GM23338 (cell line): Measurements from ENCODE around the gene FAM32A. TPM values are rescaled to one million over a fixed set of nuclear protein-coding genes. Genes with fewer than 3 reads are reported as not detected.

ENCODE experiments used
- ATAC-seq: fragments of 200-7000 bp; cut with Tn5 transposase; 3 replicates; pipeline ENCODE4 v1.9.1; 2020
- DNase-seq: peaks from one replicate; pipeline ENCODE4 v3.0.0-alpha.2; 2015; ENCODE audit warnings: low spot score
- H2AFZ ChIP-seq: fragments of 200-600 bp; sonication (generic); 2 replicates; pipeline ENCODE4 v1.8.0; 2016; ENCODE audit warnings: antibody characterized with exemption, mild to moderate bottlenecking, moderate library complexity
- H3F3A ChIP-seq: fragments of 200-600 bp; sonication (generic); replicated peaks from 2 replicates; pipeline ENCODE4 v1.8.0; 2017; ENCODE audit warnings: antibody characterized with exemption, mixed run types, low read depth
- H3K27ac ChIP-seq: fragments of 200-600 bp; sonication (generic); 2 replicates; pipeline ENCODE4 v1.6.1; 2016; ENCODE audit warnings: low read depth
- H3K27me3 ChIP-seq: fragments of 200-600 bp; sonication (generic); 2 replicates; pipeline ENCODE4 v1.8.0; 2016; ENCODE audit warnings: mild to moderate bottlenecking, mixed run types, moderate library complexity; ENCODE audit not compliant: insufficient read depth
- H3K36me3 ChIP-seq: fragments of 200-600 bp; sonication (generic); 2 replicates; pipeline ENCODE4 v1.8.0; 2016; ENCODE audit warnings: mild to moderate bottlenecking; ENCODE audit not compliant: insufficient read depth
- H3K4me1 ChIP-seq: fragments of 200-600 bp; sonication (generic); 2 replicates; pipeline ENCODE4 v1.8.0; 2016; ENCODE audit warnings: mild to moderate bottlenecking, moderate library complexity; ENCODE audit not compliant: insufficient read depth
- H3K4me2 ChIP-seq: fragments of 200-600 bp; sonication (generic); 2 replicates; pipeline ENCODE4 v1.7.1; 2017; ENCODE audit warnings: mixed run types
- H3K4me3 ChIP-seq: fragments of 200-600 bp; sonication (generic); 2 replicates; pipeline ENCODE4 v1.6.1; 2016; ENCODE audit warnings: mixed run types
- H3K79me2 ChIP-seq: fragments of 200-600 bp; sonication (generic); replicated peaks from 2 replicates; pipeline ENCODE4 v1.8.0; 2017; ENCODE audit warnings: mild to moderate bottlenecking; ENCODE audit not compliant: insufficient read depth
- H3K9me2 ChIP-seq: fragments of 200-600 bp; sonication (generic); 2 replicates; pipeline ENCODE4 v1.8.0; 2017; ENCODE audit not compliant: insufficient read depth
- H4K20me1 ChIP-seq: fragments of 200-600 bp; sonication (generic); replicated peaks from 2 replicates; pipeline ENCODE4 v1.8.0; 2017; ENCODE audit warnings: mild to moderate bottlenecking; ENCODE audit not compliant: insufficient read depth
- H3K27ac Mint-ChIP-seq: 2 replicates; pipeline ENCODE4 v1.8.0; 2020; ENCODE audit warnings: inconsistent platforms, mild to moderate bottlenecking, moderate library complexity, mixed read lengths
- H3K27me3 Mint-ChIP-seq: 3 replicates; pipeline ENCODE4 v1.8.0; 2022; ENCODE audit warnings: low read depth, mild to moderate bottlenecking, moderate library complexity, mixed read lengths, inconsistent platforms; ENCODE audit not compliant: insufficient read depth, poor library complexity
- H3K36me3 Mint-ChIP-seq: 3 replicates; pipeline ENCODE4 v1.8.0; 2021; ENCODE audit warnings: low read depth, mild to moderate bottlenecking, inconsistent platforms, moderate library complexity, mixed read lengths
- H3K4me1 Mint-ChIP-seq: 3 replicates; pipeline ENCODE4 v1.8.0; 2020; ENCODE audit warnings: mild to moderate bottlenecking, inconsistent platforms, mixed read lengths
- H3K4me3 Mint-ChIP-seq: 3 replicates; pipeline ENCODE4 v1.8.0; 2021; ENCODE audit warnings: moderate library complexity, mild to moderate bottlenecking, inconsistent platforms, mixed read lengths
- H3K9me3 Mint-ChIP-seq: 3 replicates; pipeline ENCODE4 v1.8.0; 2020; ENCODE audit warnings: moderate library complexity, mild to moderate bottlenecking, inconsistent platforms, mixed read lengths
- CREB1 ChIP-seq: fragments of 250-450 bp; sonication (Bioruptor Pico); IDR thresholded peaks from 2 replicates; pipeline ENCODE4 v1.5.0; 2020; ENCODE audit warnings: low read depth, mild to moderate bottlenecking, moderate library complexity
- EZH2 ChIP-seq: fragments of 200-600 bp; sonication (generic); IDR thresholded peaks from one replicate; pipeline ENCODE4 v1.8.0; 2017; ENCODE audit warnings: antibody characterized with exemption, mild to moderate bottlenecking, low read depth; ENCODE audit not compliant: unreplicated experiment
- EZH2phosphoT487 ChIP-seq: fragments of 200-600 bp; sonication (generic); IDR thresholded peaks from one replicate; pipeline ENCODE4 v1.8.1; 2018; ENCODE audit warnings: antibody characterized with exemption; ENCODE audit not compliant: unreplicated experiment
- JUNB ChIP-seq: IDR thresholded peaks from one replicate; pipeline ENCODE4 v1.6.1; 2016; ENCODE audit warnings: antibody characterized with exemption; ENCODE audit not compliant: unreplicated experiment
- NANOG ChIP-seq: IDR thresholded peaks from 2 replicates; pipeline ENCODE4 v1.6.1; 2016; ENCODE audit warnings: antibody characterized with exemption, borderline replicate concordance
- POLR2AphosphoS5 ChIP-seq: IDR thresholded peaks from 2 replicates; pipeline ENCODE4 v1.6.1; 2016; ENCODE audit warnings: antibody characterized with exemption, low read depth
- STAT1 ChIP-seq: IDR thresholded peaks from one replicate; pipeline ENCODE4 v1.6.1; 2016; ENCODE audit warnings: antibody characterized with exemption; ENCODE audit not compliant: unreplicated experiment
- ZNF114 ChIP-seq: fragments of 250-450 bp; sonication (Bioruptor Pico); IDR thresholded peaks from 2 replicates; pipeline ENCODE4 v1.5.0; 2020; ENCODE audit warnings: mild to moderate bottlenecking, moderate library complexity
- ZNF331 ChIP-seq: fragments of 250-450 bp; sonication (Bioruptor Pico); IDR thresholded peaks from 2 replicates; pipeline ENCODE4 v1.5.0; 2020; ENCODE audit warnings: low read depth, mild to moderate bottlenecking, moderate library complexity
- polyA plus RNA-seq: library from polyadenylated mRNA; unstranded; fragments of >200 nt; fragmentation: Nextera tagmentation; extraction: Ambion mirVana; gene quantifications from 2 replicates; pipeline ENCODE4 v1.2.1, GENCODE V29; 2016
- total RNA-seq: library from RNA; depleted of rRNA; stranded (reverse); fragments of >200 nt; shearing (Covaris generic); gene quantifications from 2 replicates; pipeline ENCODE4 v1.2.3, GENCODE V29; 2014
- TF ChIP-seq, protein P1 (sequence below), 2 experiments: fragments of 200-600 bp in 1 of 2; sonication (generic) in 1 of 2; conservative IDR thresholded peaks; 2 replicates each; pipeline versions ENCODE4 v1.5.1 to v1.6.1; 2016 to 2017; ENCODE audit warnings: antibody characterized with exemption in 2 of 2, low read depth in 2 of 2, mild to moderate bottlenecking in 2 of 2, moderate library complexity in 1 of 2
- TF ChIP-seq, protein P2 (sequence below): IDR thresholded peaks from one replicate; pipeline ENCODE4 v1.6.1; 2018; ENCODE audit warnings: antibody characterized with exemption; ENCODE audit not compliant: unreplicated experiment
- TF ChIP-seq, protein P3 (sequence below): IDR thresholded peaks from 2 replicates; pipeline ENCODE4 v1.6.1; 2016; ENCODE audit warnings: antibody characterized with exemption

FAM32A gene
- total and polyA plus RNA-seq, 2 experiments from 2014 or later: 58.2 to 67.3 TPM

DNA sequence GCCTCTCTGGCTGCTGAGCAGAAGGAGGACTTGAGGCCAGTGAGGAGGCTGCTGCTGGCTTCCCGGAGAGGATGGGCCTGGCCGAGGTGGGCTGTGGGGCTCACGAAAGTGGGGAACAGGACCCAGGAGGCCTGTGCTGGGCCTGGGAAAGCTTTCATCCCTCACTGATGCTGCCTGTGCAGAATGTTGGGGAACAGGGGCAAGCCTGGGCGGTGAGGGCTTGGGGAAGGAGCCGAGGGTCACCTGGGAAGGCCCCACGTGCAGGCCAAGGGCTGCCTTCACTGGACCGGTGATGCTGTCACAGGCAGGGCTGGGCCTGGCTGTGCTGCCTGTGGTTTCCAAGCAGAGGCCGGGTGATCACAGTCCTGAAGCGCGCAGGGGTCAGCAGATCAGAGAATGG is 21.9 kb downstream of the FAM32A start:
- Mint-ChIP-seq H3K36me3 (peaks cover 3% of the 10 kb centered on the region; the same call in 2 of the 3 replicates), H3K27me3 (peaks cover 4% of the 10 kb centered on the region), H3K27ac (no peak overlapping the region), H3K4me1 (no peaks in the 10 kb centered on the region), H3K9me3 (no peaks in the 10 kb centered on the region), H3K4me3 (no peak overlapping the region)
- no peak overlapping the region for H3K27ac ChIP-seq
- H3K4me2 ChIP-seq: no peak overlapping the region
- DNase-seq (no peak), ATAC-seq (no peak)
- H3K4me3 ChIP-seq: no peak overlapping the region
- TF ChIP-seq CREB1 (CRISPR knock-in tag) (no peak), STAT1 (no peak), JUNB (no peak), ZNF114 (CRISPR knock-in tag) (no peak), NANOG (no peak)
- TF ChIP-seq, protein P1, sequence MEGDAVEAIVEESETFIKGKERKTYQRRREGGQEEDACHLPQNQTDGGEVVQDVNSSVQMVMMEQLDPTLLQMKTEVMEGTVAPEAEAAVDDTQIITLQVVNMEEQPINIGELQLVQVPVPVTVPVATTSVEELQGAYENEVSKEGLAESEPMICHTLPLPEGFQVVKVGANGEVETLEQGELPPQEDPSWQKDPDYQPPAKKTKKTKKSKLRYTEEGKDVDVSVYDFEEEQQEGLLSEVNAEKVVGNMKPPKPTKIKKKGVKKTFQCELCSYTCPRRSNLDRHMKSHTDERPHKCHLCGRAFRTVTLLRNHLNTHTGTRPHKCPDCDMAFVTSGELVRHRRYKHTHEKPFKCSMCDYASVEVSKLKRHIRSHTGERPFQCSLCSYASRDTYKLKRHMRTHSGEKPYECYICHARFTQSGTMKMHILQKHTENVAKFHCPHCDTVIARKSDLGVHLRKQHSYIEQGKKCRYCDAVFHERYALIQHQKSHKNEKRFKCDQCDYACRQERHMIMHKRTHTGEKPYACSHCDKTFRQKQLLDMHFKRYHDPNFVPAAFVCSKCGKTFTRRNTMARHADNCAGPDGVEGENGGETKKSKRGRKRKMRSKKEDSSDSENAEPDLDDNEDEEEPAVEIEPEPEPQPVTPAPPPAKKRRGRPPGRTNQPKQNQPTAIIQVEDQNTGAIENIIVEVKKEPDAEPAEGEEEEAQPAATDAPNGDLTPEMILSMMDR (conservative IDR thresholded peaks at IDR 0.05; ENCODE audit: low read depth in 2 of 2): no peak
- peaks cover 5% of the 10 kb centered on the region; the same call in 1 of the 2 replicates for H4K20me1 ChIP-seq
- H3K4me1 ChIP-seq: no peaks in the 10 kb centered on the region
- no peak overlapping the region for H2AFZ ChIP-seq
- no peaks in the 10 kb centered on the region for H3K27me3 ChIP-seq
- H3K9me2 ChIP-seq: no peaks in the 10 kb centered on the region
- H3F3A ChIP-seq: no peaks in the 10 kb centered on the region
- no peaks in the 10 kb centered on the region for H3K79me2 ChIP-seq
- H3K36me3 ChIP-seq: no peaks in the 10 kb centered on the region

DNA sequence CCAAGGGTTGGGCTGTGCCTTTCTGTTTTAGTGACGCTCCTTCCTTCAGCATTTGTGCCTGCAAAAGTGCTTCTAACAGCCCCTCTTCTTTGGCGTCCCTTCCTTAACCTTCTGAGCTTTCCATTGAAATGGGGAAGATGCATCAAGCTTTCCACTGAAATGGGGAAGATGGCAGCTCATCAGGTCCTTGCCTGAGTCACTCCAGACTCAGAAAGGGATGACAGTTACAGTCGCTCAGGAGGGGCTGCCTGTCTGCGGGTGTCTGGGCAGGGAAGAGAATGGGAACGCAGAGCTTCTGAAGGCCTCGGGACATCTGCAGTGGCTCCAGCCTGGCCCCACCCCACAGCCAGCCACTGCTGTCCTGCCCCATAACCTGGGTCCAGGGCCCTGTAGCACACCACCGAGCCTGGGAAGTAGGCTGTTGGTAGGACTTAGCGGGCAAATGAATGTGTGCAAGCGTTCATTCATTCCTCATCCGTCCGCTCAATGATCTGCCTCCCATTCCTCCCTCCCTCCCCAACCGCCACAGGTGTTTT is 22.3 kb downstream of the FAM32A start:
- Mint-ChIP-seq H3K4me1 (no peaks in the 10 kb centered on the region), H3K9me3 (no peaks in the 10 kb centered on the region), H3K27me3 (peaks cover 4% of the 10 kb centered on the region), H3K36me3 (peaks cover 3% of the 10 kb centered on the region; the same call in 2 of the 3 replicates), H3K27ac (no peak overlapping the region), H3K4me3 (no peak overlapping the region)
- DNase-seq (no peak), ATAC-seq (no peak)
- Histone ChIP-seq H2AFZ (no peak overlapping the region), H3K79me2 (no peaks in the 10 kb centered on the region), H3K4me1 (no peaks in the 10 kb centered on the region), H3K4me2 (no peak overlapping the region), H3K27ac (no peak overlapping the region), H3K9me2 (no peaks in the 10 kb centered on the region), H3K36me3 (no peaks in the 10 kb centered on the region), H3F3A (no peaks in the 10 kb centered on the region), H4K20me1 (peaks cover 8% of the 10 kb centered on the region; the same call in 1 of the 2 replicates), H3K4me3 (no peak overlapping the region), H3K27me3 (no peaks in the 10 kb centered on the region)
- TF ChIP-seq NANOG (no peak), ZNF114 (CRISPR knock-in tag) (no peak), EZH2 (no peak), CREB1 (CRISPR knock-in tag) (no peak), ZNF331 (CRISPR knock-in tag) (no peak), POLR2AphosphoS5 (no peak), STAT1 (no peak), EZH2phosphoT487 (no peak), JUNB (no peak)
- TF ChIP-seq, protein P1 (conservative IDR thresholded peaks at IDR 0.05; ENCODE audit: low read depth in 2 of 2): no peak
- TF ChIP-seq, protein P2, sequence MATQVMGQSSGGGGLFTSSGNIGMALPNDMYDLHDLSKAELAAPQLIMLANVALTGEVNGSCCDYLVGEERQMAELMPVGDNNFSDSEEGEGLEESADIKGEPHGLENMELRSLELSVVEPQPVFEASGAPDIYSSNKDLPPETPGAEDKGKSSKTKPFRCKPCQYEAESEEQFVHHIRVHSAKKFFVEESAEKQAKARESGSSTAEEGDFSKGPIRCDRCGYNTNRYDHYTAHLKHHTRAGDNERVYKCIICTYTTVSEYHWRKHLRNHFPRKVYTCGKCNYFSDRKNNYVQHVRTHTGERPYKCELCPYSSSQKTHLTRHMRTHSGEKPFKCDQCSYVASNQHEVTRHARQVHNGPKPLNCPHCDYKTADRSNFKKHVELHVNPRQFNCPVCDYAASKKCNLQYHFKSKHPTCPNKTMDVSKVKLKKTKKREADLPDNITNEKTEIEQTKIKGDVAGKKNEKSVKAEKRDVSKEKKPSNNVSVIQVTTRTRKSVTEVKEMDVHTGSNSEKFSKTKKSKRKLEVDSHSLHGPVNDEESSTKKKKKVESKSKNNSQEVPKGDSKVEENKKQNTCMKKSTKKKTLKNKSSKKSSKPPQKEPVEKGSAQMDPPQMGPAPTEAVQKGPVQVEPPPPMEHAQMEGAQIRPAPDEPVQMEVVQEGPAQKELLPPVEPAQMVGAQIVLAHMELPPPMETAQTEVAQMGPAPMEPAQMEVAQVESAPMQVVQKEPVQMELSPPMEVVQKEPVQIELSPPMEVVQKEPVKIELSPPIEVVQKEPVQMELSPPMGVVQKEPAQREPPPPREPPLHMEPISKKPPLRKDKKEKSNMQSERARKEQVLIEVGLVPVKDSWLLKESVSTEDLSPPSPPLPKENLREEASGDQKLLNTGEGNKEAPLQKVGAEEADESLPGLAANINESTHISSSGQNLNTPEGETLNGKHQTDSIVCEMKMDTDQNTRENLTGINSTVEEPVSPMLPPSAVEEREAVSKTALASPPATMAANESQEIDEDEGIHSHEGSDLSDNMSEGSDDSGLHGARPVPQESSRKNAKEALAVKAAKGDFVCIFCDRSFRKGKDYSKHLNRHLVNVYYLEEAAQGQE: no peak
- TF ChIP-seq, protein P3, sequence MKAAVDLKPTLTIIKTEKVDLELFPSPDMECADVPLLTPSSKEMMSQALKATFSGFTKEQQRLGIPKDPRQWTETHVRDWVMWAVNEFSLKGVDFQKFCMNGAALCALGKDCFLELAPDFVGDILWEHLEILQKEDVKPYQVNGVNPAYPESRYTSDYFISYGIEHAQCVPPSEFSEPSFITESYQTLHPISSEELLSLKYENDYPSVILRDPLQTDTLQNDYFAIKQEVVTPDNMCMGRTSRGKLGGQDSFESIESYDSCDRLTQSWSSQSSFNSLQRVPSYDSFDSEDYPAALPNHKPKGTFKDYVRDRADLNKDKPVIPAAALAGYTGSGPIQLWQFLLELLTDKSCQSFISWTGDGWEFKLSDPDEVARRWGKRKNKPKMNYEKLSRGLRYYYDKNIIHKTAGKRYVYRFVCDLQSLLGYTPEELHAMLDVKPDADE: no peak
